GM21786 (cell line): ENCODE results near the gene WDPCP.
"Not testable (repeated sequence)": the region's sequence is repeated elsewhere in the genome, so short reads cannot be mapped to it uniquely, and the experiment has no call there.

ENCODE experiments used
- ATAC-seq: cut with Tn5 transposase; IDR thresholded peaks from one replicate; pipeline ENCODE4 v1.9.1; 2021; ENCODE audit not compliant: unreplicated experiment

WDPCP gene

DNA sequence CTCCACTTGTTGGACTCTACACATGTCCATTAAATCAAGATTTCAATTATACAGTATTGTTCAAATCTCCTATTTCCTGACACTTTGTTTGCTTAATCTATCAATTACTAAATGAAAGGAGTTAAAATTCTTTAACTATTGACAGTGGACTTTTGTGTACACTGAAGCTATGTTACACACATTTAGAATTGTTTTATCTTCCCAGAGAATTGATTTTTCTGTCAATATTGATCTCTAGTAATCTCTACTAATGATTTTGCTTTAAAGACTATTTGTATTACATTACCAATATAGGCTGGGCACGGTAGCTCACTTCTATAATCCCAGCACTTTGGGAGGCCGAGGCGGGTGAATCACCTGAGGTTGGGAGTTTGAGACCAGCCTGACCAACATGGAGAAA is 215.7 kb downstream of the WDPCP start:
- no peak for ATAC-seq

GRCh38 chr2:63369146-63369545 is 219.1 kb downstream of the WDPCP start:
- ATAC-seq, result no peak

GRCh38 chr2:63364866-63365265 is 223.4 kb downstream of the WDPCP start:
- no peak for ATAC-seq

- ATAC-seq, result not testable (repeated sequence)
Observed at GRCh38 chr2:63357722-63358121, 230.6 kb downstream of the WDPCP start.

GRCh38 chr2:63347361-63347760 is 240.9 kb downstream of the WDPCP start:
- no peak for ATAC-seq

DNA sequence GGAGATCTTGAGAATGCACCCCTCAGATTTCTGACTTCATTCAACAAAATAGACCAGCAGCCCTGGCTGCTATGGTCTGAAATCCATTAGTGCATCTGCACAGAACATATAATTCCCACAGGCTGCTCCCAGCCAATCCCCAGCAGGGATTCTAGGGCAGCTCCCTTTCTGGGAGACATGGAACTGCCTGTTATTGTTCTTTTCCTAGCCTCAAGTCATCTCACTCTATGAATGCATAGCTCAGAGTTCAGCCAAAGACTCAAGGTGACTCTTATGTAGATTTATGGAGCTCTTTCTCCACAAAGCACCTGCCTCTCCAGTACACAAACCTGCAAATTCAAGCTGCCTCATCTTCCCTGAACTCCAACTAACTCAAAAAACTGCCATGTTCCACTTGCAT is 241.9 kb downstream of the WDPCP start:
- no peak for ATAC-seq

- ATAC-seq, result no peak
Observed at GRCh38 chr2:63345285-63345633, 243.0 kb downstream of the WDPCP start.

DNA sequence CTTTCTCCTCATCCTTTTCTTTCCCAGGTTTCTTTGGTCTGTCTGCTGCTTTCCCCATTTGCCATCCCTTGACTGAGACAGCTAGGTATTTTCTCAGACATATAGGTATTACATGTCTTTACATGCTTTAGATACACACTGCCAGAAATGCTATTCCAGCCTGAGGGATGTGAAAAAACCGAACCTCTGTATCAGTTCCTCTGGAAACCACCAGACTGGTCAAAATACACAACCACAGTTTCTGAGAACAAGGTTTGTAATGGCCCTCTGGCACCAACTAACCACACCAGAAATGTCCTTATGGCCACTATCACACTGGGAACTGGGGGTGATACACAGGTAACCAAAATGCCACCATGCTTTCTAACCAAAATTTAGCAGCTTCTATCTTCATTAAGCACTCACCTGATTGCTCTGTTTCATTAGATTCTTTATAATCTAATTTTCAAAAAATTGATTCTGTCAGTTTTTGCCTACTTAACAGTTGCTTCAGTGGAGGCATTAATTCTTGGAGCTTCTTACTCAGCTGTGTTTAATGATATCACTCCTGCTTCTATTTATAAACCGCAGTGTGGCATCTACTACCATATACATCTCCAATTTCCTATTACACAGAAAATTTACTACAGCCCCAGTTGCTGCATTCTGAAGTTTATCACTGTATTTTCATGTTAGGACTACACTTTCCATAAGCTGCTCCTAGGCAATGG is 243.5 kb downstream of the WDPCP start:
- no peak for ATAC-seq

GRCh38 chr2:63343397-63344109 is 244.7 kb downstream of the WDPCP start:
- no peak for ATAC-seq

- no peak for ATAC-seq
Observed at GRCh38 chr2:63340443-63340842, 247.8 kb downstream of the WDPCP start.

DNA sequence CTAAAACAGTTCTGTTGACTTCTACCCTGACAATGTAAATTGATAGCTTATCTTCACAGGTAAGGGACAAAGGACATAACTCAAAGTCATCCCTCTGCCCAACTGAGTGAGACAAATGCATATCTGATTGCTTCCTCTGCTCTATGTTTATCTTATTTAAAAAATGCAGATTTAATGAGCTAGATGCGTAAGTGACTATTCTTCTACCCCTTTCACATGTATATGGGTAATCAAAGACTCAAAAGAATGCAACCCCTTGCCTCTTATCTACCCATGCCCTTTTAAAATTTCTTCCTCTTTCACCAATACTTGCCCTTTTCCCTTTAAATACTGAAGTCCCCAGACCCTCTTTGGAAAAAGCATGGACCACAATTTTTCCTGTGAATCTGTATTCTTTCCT is 253.4 kb downstream of the WDPCP start:
- no peak for ATAC-seq

DNA sequence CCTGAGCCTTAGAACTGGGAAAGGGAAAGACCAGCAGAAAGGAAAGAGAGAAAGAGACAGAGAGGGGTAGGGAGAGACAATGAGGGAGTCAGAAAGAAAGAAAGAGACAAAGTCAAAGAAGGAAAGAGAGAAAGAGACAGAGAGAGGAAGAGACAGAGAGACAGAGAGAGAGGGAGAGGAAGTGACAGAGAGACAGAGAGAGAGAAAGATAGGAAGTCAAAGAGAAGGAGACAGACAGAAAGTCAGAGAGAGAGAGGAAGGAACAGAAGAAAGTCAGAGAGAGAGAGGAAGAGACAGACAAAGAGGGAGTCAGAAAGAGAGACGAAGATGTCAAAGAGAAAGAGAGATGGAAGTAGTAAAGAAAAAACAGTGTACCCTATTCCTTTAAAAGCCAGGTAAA is 261.8 kb downstream of the WDPCP start:
- no peak for ATAC-seq

- not testable (repeated sequence) for ATAC-seq
Observed at GRCh38 chr2:63323662-63324061, 264.6 kb downstream of the WDPCP start.

- ATAC-seq, result not testable (repeated sequence)
Observed at GRCh38 chr2:63321973-63322372, 266.3 kb downstream of the WDPCP start.

DNA sequence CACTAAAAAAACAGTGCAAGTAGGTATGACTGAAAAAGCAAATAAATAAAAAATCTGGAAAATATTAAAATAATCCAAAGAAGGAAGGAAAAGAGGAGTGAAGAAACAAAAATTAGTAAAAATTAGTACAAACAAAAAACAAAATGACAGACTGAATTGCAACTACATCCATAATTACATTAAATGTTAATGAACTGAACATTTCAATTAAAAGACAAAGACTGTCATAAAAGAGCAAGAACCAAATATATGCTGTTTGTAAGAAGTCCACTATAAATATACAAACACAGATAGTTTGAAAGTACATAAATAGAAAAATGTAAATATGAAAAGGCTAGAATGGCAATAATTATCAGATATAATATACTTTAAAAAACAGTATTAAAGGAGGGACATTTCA is 267.6 kb downstream of the WDPCP start:
- no peak for ATAC-seq

GRCh38 chr2:63310614-63311013 is 277.7 kb downstream of the WDPCP start:
- no peak for ATAC-seq

GRCh38 chr2:63301481-63301880 is 286.8 kb downstream of the WDPCP start:
- no peak for ATAC-seq

DNA sequence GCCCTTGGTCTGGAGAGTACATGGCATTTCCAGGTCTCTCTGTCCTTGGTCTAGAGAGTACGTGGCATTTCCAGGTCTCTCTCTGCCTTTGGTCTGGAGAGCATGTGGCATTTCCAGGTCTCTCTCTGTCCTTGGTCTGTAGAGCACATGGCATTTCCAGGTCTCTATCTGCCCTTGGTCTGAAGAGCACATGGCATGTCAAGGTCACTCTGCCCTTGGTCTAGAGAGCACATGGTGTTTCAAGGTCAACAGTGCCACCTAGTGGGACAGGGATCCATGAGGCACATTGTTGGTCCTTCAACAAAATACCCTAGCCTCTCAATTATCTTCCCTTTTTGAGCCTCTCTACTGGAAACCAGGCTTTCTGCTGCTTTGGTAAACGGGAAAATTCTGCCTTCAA is 287.4 kb downstream of the WDPCP start:
- no peak for ATAC-seq

- ATAC-seq, result no peak
Observed at GRCh38 chr2:63287956-63288355, 300.3 kb downstream of the WDPCP start.

- ATAC-seq, result not testable (repeated sequence)
Observed at GRCh38 chr2:63286520-63286919, 301.8 kb downstream of the WDPCP start.

DNA sequence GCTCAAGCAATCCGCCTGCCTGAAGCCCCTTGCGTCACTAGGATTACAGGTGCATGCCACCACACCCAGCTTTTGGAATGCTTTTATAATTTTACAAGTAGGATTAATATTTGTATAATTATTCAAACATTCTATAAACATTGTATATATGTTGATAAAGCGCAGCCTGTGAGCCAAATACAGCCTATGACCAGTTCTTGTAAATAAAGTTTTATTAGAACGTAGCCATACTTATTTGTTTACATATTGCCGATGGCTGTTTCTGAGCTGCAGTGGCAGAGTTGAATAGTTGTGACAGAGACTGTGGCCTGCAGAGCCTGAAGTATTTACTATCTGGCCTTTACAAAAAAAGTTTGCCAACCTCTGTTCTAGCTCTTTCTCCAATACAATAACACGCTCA is 305.0 kb downstream of the WDPCP start:
- no peak for ATAC-seq

- ATAC-seq, result no peak
Observed at GRCh38 chr2:63272560-63272959, 315.7 kb downstream of the WDPCP start.

DNA sequence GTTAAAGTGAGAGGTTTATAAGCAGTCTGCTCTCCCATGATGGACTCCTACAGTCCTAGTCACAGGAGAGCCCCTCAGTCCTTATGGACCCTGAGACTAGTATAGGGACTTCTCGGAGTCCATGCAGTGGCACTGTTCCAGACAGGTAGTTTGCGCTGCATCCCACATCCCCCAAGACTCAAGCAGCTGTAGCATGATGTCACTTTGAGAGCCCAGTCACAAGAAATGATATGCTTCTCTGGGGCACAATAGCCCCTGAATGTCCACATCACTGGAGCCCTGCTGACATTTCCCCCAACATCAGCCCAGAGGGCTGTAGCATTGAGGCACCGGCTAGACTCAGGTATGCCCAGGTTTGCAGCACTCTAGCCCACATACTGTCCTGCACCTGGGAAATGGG is 317.6 kb downstream of the WDPCP start:
- no peak for ATAC-seq
